Suppressor macrophage (primary cell): ENCODE data around the gene GHDC.
A peak's percentile ranks its signal among the peaks of the same experiment; 100 is the strongest.

ENCODE experiments used
- DNase-seq, 4 experiments: peaks; one replicate each; pipeline ENCODE4 v3.0.0-alpha.2; 2020 to 2022

GHDC gene

DNA sequence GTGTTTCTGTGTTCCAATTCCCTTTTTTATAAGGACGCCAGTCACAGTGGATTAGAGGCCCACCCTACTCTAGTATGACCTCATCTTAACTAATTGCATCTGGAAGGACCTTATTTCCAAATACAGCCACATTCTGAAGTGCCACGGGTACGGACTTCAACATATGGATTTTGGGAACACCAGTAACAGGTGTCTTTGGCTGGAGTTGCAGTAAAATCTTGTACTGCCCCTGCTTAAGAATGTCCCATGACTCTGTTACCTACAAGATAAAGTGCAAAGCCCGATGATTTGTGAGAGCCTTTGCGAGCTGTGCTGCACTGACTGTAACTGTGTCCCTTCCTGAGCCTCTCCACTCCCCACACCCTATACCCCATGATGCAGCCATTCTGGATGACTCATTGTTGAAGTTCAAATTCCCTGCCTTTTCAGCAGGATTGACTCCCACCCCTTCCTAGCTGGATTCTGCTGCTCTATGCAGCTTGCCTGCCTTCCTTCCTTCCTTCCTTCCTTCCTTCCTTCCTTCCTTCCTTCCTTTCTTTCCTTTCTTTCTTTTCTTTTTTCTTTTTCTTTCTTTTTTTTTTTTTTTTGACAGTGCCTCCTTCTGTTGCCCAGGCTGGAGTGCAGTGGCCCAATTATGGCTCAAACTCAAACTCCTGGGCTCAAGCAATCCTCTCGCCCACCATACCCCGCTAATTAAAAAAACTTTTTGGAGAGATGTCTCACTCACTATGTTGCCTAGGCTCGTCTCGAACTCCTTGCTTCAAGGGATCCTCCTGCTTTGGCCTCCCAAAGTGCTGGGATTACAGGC, 11.2 kb downstream of the GHDC start:
- peak; percentile 77 to 89 (median 82) for DNase-seq

GRCh38 chr17:42181851-42182207, 12.5 kb downstream of the GHDC start:
- DNase-seq: no peak

DNA sequence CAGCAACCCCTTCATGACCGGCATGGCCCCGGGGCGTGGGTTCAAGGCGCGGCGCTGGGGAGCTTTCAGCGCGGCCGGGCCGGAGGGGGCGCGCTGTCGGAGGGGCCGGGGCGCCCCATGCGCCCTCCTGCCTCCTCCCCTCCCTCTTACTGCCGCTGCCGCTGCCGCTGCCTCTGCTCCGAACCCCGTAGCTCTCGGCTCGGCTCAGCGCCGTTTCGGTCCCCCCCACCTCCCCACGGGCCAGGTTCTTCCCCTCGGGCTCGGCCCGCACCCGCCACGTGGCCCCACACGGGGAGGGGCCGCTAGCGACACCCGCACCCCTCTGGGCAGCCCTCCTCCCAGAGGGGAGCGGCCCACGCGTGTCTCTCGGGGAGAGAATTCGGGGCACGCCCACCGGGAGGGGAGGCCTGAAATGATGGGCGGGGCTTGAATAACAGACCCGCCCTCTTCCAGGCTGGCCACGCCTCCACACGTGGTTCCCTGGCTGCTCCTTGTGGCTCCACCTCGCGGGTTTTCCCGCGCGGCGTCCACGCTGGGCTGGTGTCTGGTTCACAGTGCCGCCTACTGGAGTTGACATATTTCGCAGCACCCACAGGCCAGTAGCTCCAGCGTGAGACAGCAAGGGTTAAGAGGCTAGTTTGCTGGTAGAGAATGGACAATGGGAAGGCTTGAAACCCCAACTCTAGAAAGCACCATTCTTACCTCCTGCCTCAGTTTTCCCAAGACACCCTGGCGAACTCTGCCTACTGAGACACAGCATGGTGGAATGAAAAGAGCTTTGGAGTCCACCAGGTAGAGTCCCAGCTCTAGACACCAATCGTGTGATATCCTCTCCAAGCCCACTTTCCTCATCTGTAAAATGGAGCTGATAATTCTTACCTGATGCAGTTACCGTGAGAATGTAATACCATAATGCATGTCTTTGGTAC, 13.1 kb downstream of the GHDC start, which contains the start of gene KCNH4:
KCNH4 (minus strand) TSS at position 221 of the 929 bp plus-strand sequence; CDS start at position 24, 197 bp downstream.
- peak; percentile 94 to 97 (median 96) for DNase-seq

- DNase-seq: no peak
Measured at GRCh38 chr17:42180411-42180921, 13.8 kb downstream of the GHDC start.

- peak in 3 of 4 experiments; percentile 24 to 63 (median 50) for DNase-seq
Measured at GRCh38 chr17:42179911-42180410, 14.3 kb downstream of the GHDC start.

GRCh38 chr17:42179335-42179734, 15.0 kb downstream of the GHDC start:
- peak in 3 of 4 experiments; percentile 29 to 53 (median 32) for DNase-seq

- peak; percentile 82 to 91 (median 90) for DNase-seq
Measured at GRCh38 chr17:42178817-42179216, 15.5 kb downstream of the GHDC start.

DNA sequence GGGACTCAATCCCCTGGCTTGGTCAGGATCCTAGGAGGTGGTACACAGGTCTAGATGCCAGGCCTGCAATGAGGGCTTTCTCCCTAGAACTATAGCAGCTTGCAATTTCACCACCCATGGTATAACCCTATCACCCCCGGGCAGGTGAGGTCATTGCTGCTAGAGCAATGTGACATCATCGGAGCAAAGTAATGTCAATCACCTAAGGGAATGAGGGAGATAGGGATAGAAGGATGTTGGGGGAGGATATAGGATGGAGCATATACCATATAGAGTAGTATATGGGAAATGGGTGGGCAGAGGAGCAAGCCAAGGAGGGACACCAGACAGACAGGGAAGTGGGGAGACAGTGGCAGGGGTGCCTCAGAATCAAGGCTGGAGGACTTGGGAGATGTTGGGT, 16.6 kb downstream of the GHDC start:
- peak in 2 of 4 experiments; percentile 39 to 43 for DNase-seq

GRCh38 chr17:42174126-42174783, 20.0 kb downstream of the GHDC start:
- peak in 1 of 4 experiments; percentile 17 for DNase-seq

DNA sequence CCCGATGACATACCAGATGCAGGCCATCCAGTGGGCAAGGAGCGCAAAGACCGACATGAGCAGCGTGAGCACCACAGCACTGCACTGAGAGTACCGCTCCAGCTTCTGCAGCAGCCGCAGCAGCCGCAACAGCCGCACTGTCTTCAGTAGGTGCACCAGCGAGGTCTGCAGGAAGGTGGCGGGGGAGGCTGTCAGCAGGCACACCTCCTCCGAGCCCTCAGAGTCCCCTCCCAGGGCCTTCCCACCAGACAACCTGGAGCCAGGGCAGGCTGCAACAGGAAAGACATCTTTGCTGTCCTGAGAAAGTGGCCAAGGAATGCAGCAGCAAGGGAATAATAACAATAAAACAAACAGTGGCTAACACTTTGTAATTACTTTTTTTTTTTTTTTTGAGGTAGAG, 22.5 kb downstream of the GHDC start:
- DNase-seq: no peak

GRCh38 chr17:42169351-42169750, 24.9 kb downstream of the GHDC start:
- DNase-seq: no peak

GRCh38 chr17:42167807-42168206, 26.5 kb downstream of the GHDC start:
- DNase-seq: peak; percentile 52 to 81 (median 72)

- peak in 1 of 4 experiments; percentile 7 for DNase-seq
Measured at GRCh38 chr17:42166196-42166763, 28.0 kb downstream of the GHDC start.

DNA sequence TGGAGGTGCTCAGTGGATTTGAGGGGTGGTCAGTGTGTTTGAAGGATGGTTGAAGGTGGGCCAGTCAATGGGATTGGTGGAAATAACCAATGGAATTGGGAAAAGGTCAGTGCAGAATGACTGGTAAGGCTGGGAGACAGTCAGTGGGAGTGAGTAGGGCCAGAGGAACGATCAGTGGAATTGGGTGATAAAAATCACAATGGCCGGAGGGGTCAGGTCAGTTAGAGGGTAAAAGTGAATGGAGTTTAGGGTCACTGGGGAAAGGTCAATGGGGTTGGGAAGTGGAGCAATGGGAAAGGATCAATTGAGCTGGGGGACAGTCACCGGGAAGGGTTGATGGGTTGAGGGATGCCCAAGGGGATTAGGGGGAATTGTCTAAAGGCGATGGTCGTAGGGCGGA, 28.5 kb downstream of the GHDC start:
- DNase-seq: no peak

DNA sequence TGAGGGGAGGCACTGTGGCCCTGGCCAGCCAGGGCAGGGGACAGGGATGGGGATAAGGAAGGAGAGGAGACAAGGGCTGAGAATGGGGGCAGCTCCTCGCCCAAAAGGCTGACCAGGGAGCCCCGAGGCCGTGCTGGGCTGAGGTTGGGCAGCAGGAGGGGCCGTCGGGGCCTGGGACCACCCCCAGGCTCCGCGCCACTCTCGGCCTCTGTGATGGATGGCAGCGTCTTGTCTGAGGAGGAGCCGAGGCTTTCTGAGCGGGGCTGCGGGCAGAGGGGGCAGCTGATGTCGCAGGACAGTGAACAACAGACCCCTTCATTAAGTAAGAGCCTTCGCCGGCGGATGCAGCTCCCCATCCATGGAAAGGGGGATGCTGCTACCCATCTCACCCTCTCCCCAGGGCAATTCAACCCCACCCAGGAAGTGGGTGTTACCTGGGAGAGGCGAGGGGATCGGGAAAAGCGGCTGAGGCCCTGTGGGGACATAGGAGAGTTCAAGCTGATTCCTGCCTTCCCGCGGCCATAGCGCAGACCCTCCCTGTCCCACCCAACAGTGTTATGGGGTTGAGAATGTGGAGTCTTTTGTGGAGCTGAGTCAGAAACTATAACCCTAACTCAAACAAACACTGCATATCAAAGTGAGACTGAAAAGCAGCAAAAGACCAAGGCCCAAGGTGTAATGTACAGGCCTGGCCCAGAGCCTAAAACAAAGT, 30.4 kb downstream of the GHDC start:
- no peak for DNase-seq

- peak in 2 of 4 experiments; percentile 24 to 58 for DNase-seq
Measured at GRCh38 chr17:42163113-42163512, 31.2 kb downstream of the GHDC start.

DNA sequence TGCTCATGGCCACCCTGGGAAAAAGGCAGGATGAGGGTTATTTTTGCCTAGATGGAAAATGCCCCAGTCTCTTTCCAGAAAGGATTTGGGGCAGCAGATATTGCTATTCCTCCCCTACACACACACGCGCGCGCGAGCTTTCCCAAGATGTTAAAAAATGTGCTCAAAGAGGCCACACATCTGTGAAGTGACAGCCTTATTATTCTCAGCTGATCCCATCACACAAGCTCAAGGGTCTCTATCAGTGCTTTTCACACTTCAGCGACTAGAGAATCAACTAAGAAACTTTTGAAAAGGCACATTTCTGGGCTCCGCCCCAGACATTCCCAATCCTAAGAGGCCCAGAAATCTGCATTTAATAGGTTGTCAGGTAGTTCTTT, 33.8 kb downstream of the GHDC start:
- no peak for DNase-seq

DNA sequence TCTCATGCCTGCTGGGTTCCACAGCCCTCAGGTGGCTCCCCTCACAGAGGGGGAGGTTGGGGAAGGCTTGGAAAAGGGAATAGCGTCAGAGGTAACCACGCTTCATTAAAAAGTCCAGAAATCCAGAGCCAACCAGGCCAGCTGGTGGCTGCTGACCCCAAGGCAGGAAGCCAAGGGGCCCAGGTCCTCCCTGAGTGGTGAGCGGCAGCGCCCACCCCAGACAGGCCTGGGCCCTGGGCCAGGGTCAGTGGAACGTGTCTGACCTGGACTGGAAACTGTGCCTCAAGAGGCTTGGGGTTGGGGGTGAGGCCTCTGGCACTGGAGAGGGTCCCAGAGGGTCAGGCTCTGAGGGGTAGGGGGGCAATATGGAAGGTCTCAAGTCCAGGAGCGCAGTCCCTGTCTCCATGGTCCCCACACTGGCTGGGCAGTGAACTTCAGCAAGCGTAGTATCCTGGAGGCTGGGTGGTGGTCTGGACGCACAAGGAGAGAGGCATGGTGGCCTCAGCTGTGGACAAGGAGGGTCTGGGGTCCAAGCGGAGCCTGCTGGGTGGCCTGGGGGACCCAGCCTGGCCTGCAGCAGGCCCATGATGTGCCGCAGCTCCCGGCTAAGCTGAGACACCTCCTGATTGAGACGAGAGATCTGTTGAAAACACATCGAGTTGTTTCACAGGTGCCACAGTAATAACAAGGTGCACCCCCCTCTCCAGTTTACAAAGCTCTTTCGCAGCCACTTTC, 34.3 kb downstream of the GHDC start:
- no peak for DNase-seq

- DNase-seq: no peak
Measured at GRCh38 chr17:42155614-42156045, 38.7 kb downstream of the GHDC start.
